ENCODE data around the gene ACYP2. TPM values are rescaled to one million over a fixed set of nuclear protein-coding genes. Genes with fewer than 3 reads are reported as not detected.

Gene ACYP2
- total RNA-seq, 1 donor: 9.0 TPM

DNA sequence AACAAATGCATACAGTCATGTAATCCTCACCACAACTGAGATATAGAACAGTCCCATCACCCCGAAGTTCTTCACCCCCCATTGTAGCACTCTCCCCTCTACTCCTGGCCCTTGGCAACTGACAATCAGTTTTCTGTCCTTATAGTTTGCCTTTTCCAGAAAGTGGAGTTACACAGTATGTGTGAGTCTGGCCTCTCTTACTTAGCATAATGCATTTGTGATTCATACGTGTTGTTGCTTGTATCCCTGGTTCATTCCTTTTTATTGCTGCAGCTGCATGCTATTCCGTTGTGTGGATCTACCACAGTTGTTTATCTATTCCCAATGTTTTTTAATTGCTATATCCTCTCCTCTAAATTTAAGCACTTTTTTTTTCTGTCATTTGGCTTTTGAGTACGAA lies 17.6 kb downstream of the ACYP2 start:
- Histone ChIP-seq H3K4me2 (ENCODE audit: insufficient read depth, low read length) (no peak overlapping the region), H4K20me1 (ENCODE audit: insufficient read depth, low read length) (no peaks in the 10 kb centered on the region), H3K4me1 (ENCODE audit: insufficient read depth, low read length) (no peaks in the 10 kb centered on the region), H3K79me2 (ENCODE audit: insufficient read depth, low read length) (no peaks in the 10 kb centered on the region), H3K27ac (ENCODE audit: low read depth, low read length) (no peak overlapping the region), H3K4me3 (ENCODE audit: insufficient read depth, low read length) (no peak overlapping the region), H3K27me3 (ENCODE audit: insufficient read depth, low read length) (no peaks in the 10 kb centered on the region), H3K9me3 (ENCODE audit: low read depth, low read length) (no peaks in the 10 kb centered on the region), H3K36me3 (ENCODE audit: insufficient read depth, low read length) (no peaks in the 10 kb centered on the region), H2AFZ (ENCODE audit: low read length) (no peak overlapping the region)
- DNase-seq (ENCODE audit: insufficient read length, low spot score, missing footprints): no peak
- TF ChIP-seq, protein P1, sequence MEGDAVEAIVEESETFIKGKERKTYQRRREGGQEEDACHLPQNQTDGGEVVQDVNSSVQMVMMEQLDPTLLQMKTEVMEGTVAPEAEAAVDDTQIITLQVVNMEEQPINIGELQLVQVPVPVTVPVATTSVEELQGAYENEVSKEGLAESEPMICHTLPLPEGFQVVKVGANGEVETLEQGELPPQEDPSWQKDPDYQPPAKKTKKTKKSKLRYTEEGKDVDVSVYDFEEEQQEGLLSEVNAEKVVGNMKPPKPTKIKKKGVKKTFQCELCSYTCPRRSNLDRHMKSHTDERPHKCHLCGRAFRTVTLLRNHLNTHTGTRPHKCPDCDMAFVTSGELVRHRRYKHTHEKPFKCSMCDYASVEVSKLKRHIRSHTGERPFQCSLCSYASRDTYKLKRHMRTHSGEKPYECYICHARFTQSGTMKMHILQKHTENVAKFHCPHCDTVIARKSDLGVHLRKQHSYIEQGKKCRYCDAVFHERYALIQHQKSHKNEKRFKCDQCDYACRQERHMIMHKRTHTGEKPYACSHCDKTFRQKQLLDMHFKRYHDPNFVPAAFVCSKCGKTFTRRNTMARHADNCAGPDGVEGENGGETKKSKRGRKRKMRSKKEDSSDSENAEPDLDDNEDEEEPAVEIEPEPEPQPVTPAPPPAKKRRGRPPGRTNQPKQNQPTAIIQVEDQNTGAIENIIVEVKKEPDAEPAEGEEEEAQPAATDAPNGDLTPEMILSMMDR (IDR thresholded peaks at IDR 0.05; ENCODE audit: extremely low read depth, low read depth, low read length): no peak

- Histone ChIP-seq H2AFZ (ENCODE audit: low read length) (no peak overlapping the region), H3K79me2 (ENCODE audit: insufficient read depth, low read length) (no peaks in the 10 kb centered on the region), H3K36me3 (ENCODE audit: insufficient read depth, low read length) (no peaks in the 10 kb centered on the region), H3K27me3 (ENCODE audit: insufficient read depth, low read length) (no peaks in the 10 kb centered on the region), H3K27ac (ENCODE audit: low read depth, low read length) (no peak overlapping the region), H3K4me3 (ENCODE audit: insufficient read depth, low read length) (no peak overlapping the region), H4K20me1 (ENCODE audit: insufficient read depth, low read length) (no peaks in the 10 kb centered on the region), H3K4me2 (ENCODE audit: insufficient read depth, low read length) (no peak overlapping the region), H3K4me1 (ENCODE audit: insufficient read depth, low read length) (no peaks in the 10 kb centered on the region), H3K9me3 (ENCODE audit: low read depth, low read length) (no peaks in the 10 kb centered on the region)
- no peak for DNase-seq (ENCODE audit: insufficient read length, low spot score, missing footprints)
- TF ChIP-seq, protein P1 (IDR thresholded peaks at IDR 0.05; ENCODE audit: extremely low read depth, low read depth, low read length): no peak
Measured at GRCh38 chr2:54139210-54139609, 23.8 kb downstream of the ACYP2 start.

GRCh38 chr2:54143780-54144179 lies 28.4 kb downstream of the ACYP2 start:
- H3K36me3 ChIP-seq (ENCODE audit: insufficient read depth, low read length): no peaks in the 10 kb centered on the region
- H3K4me2 ChIP-seq (ENCODE audit: insufficient read depth, low read length): no peak overlapping the region
- H3K27ac ChIP-seq (ENCODE audit: low read depth, low read length): no peak overlapping the region

DNA sequence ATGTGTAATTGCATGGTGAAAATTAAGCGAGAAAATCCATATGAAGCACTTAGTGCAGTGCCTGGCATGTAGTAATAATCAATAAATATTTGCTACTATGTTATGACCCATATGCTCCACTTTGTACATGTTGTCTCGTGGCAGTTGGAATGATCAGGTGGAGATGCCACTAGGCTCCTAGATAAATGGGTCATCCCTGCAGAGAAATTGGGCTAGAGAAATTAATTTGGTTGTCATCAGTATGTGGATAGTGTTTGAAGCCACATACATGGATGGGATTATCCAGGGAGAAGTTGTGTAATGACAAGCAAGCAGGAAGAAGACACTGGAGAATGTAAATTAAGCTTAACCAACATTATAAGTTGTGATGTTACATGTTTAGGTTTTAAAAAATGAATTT lies 33.0 kb downstream of the ACYP2 start:
- no peaks in the 10 kb centered on the region for H3K36me3 ChIP-seq (ENCODE audit: insufficient read depth, low read length)
- no peaks in the 10 kb centered on the region for H3K79me2 ChIP-seq (ENCODE audit: insufficient read depth, low read length)
- no peak overlapping the region for H3K27ac ChIP-seq (ENCODE audit: low read depth, low read length)
- no peak for DNase-seq (ENCODE audit: insufficient read length, low spot score, missing footprints)
- H3K4me1 ChIP-seq (ENCODE audit: insufficient read depth, low read length): no peaks in the 10 kb centered on the region
- H3K4me2 ChIP-seq (ENCODE audit: insufficient read depth, low read length): no peak overlapping the region
- TF ChIP-seq, protein P1 (IDR thresholded peaks at IDR 0.05; ENCODE audit: extremely low read depth, low read depth, low read length): no peak
- no peak overlapping the region for H3K4me3 ChIP-seq (ENCODE audit: insufficient read depth, low read length)
- no peaks in the 10 kb centered on the region for H3K9me3 ChIP-seq (ENCODE audit: low read depth, low read length)
- no peak overlapping the region for H2AFZ ChIP-seq (ENCODE audit: low read length)
- H4K20me1 ChIP-seq (ENCODE audit: insufficient read depth, low read length): no peaks in the 10 kb centered on the region
- no peaks in the 10 kb centered on the region for H3K27me3 ChIP-seq (ENCODE audit: insufficient read depth, low read length)

More at GRCh38 chr2:54143780-54144179, 28.4 kb downstream of the ACYP2 start:
- H3K79me2 ChIP-seq (ENCODE audit: insufficient read depth, low read length): no peaks in the 10 kb centered on the region
- no peaks in the 10 kb centered on the region for H4K20me1 ChIP-seq (ENCODE audit: insufficient read depth, low read length)
- TF ChIP-seq, protein P1 (IDR thresholded peaks at IDR 0.05; ENCODE audit: extremely low read depth, low read depth, low read length): no peak
- DNase-seq (ENCODE audit: insufficient read length, low spot score, missing footprints): no peak
- no peak overlapping the region for H3K4me3 ChIP-seq (ENCODE audit: insufficient read depth, low read length)
- H3K9me3 ChIP-seq (ENCODE audit: low read depth, low read length): no peaks in the 10 kb centered on the region
- H3K27me3 ChIP-seq (ENCODE audit: insufficient read depth, low read length): no peaks in the 10 kb centered on the region
- H3K4me1 ChIP-seq (ENCODE audit: insufficient read depth, low read length): no peaks in the 10 kb centered on the region
- no peak overlapping the region for H2AFZ ChIP-seq (ENCODE audit: low read length)
